ENCODE measurements around the gene NKPD1.

NKPD1 gene

GRCh38 chr19:45152504-45153338, 8.1 kb downstream of the NKPD1 start:
- Histone ChIP-seq H3K4me3 (ENCODE audit: extremely low read depth, insufficient read depth, low read length, poor library complexity, severe bottlenecking) (no peak overlapping the region), H3K4me1 (ENCODE audit: control insufficient read depth, insufficient read depth, low read length, poor library complexity, severe bottlenecking) (peaks cover 13% of the 10 kb centered on the region)

GRCh38 chr19:45151821-45152503, 8.8 kb downstream of the NKPD1 start:
- H3K4me3 ChIP-seq (ENCODE audit: extremely low read depth, insufficient read depth, low read length, poor library complexity, severe bottlenecking) = no peak overlapping the region
- no peaks in the 10 kb centered on the region for H3K9me3 ChIP-seq (ENCODE audit: control insufficient read depth, low read length)
- WGBS, 2 experiments (ENCODE audit: insufficient coverage in 2 of 2) = 74 to 78% methylated on average over 62 to 64 of the region's 64 CpGs
- H3K36me3 ChIP-seq (ENCODE audit: control insufficient read depth, insufficient read depth, low read length) = peaks cover 11% of the 10 kb centered on the region
- H3K4me1 ChIP-seq (ENCODE audit: control insufficient read depth, insufficient read depth, low read length, poor library complexity, severe bottlenecking) = peaks cover 13% of the 10 kb centered on the region
- H3K27ac ChIP-seq (ENCODE audit: low read depth, low read length, severe bottlenecking) = no peak overlapping the region

More at GRCh38 chr19:45152504-45153338, 8.1 kb downstream of the NKPD1 start:
- Histone ChIP-seq H3K36me3 (ENCODE audit: control insufficient read depth, insufficient read depth, low read length) (peaks cover 8% of the 10 kb centered on the region), H3K27ac (ENCODE audit: low read depth, low read length, severe bottlenecking) (no peak overlapping the region), H3K9me3 (ENCODE audit: control insufficient read depth, low read length) (no peaks in the 10 kb centered on the region)
- 56 to 61% methylated on average over 83 to 91 of the region's 91 CpGs for WGBS, 2 experiments (ENCODE audit: insufficient coverage in 2 of 2)

GRCh38 chr19:45151320-45151719, 9.5 kb downstream of the NKPD1 start:
- Histone ChIP-seq H3K36me3 (ENCODE audit: control insufficient read depth, insufficient read depth, low read length) (peaks cover 15% of the 10 kb centered on the region), H3K27ac (ENCODE audit: low read depth, low read length, severe bottlenecking) (no peak overlapping the region), H3K4me1 (ENCODE audit: control insufficient read depth, insufficient read depth, low read length, poor library complexity, severe bottlenecking) (peaks cover 13% of the 10 kb centered on the region), H3K9me3 (ENCODE audit: control insufficient read depth, low read length) (no peaks in the 10 kb centered on the region), H3K4me3 (ENCODE audit: extremely low read depth, insufficient read depth, low read length, poor library complexity, severe bottlenecking) (no peak overlapping the region)
- 93 to 94% methylated on average over 5 of the region's 7 CpGs for WGBS, 2 experiments (ENCODE audit: insufficient coverage in 2 of 2)

- WGBS, 2 experiments (ENCODE audit: insufficient coverage in 2 of 2) = 74 to 77% methylated on average over 2 to 3 of the region's 4 CpGs
- Histone ChIP-seq H3K9me3 (ENCODE audit: control insufficient read depth, low read length) (no peaks in the 10 kb centered on the region), H3K4me1 (ENCODE audit: control insufficient read depth, insufficient read depth, low read length, poor library complexity, severe bottlenecking) (peaks cover 13% of the 10 kb centered on the region), H3K27ac (ENCODE audit: low read depth, low read length, severe bottlenecking) (no peak overlapping the region), H3K36me3 (ENCODE audit: control insufficient read depth, insufficient read depth, low read length) (peaks cover 19% of the 10 kb centered on the region), H3K4me3 (ENCODE audit: extremely low read depth, insufficient read depth, low read length, poor library complexity, severe bottlenecking) (no peak overlapping the region)
Observed at GRCh38 chr19:45150751-45151281, 10.0 kb downstream of the NKPD1 start.

- 93 to 100% methylated on average over 3 of the region's 4 CpGs for WGBS, 2 experiments (ENCODE audit: insufficient coverage in 2 of 2)
- H3K4me3 ChIP-seq (ENCODE audit: extremely low read depth, insufficient read depth, low read length, poor library complexity, severe bottlenecking) = no peak overlapping the region
- H3K4me1 ChIP-seq (ENCODE audit: control insufficient read depth, insufficient read depth, low read length, poor library complexity, severe bottlenecking) = peaks cover 13% of the 10 kb centered on the region
- H3K9me3 ChIP-seq (ENCODE audit: control insufficient read depth, low read length) = no peaks in the 10 kb centered on the region
- peaks cover 19% of the 10 kb centered on the region for H3K36me3 ChIP-seq (ENCODE audit: control insufficient read depth, insufficient read depth, low read length)
- no peak overlapping the region for H3K27ac ChIP-seq (ENCODE audit: low read depth, low read length, severe bottlenecking)
Observed at GRCh38 chr19:45150180-45150579, 10.6 kb downstream of the NKPD1 start.

- H3K36me3 ChIP-seq (ENCODE audit: control insufficient read depth, insufficient read depth, low read length) = peaks cover 27% of the 10 kb centered on the region
- 94 to 98% methylated on average over 7 to 9 of the region's 9 CpGs for WGBS, 2 experiments (ENCODE audit: insufficient coverage in 2 of 2)
- H3K4me1 ChIP-seq (ENCODE audit: control insufficient read depth, insufficient read depth, low read length, poor library complexity, severe bottlenecking) = peaks cover 9% of the 10 kb centered on the region
- H3K4me3 ChIP-seq (ENCODE audit: extremely low read depth, insufficient read depth, low read length, poor library complexity, severe bottlenecking) = no peak overlapping the region
- no peak overlapping the region for H3K27ac ChIP-seq (ENCODE audit: low read depth, low read length, severe bottlenecking)
- no peaks in the 10 kb centered on the region for H3K9me3 ChIP-seq (ENCODE audit: control insufficient read depth, low read length)
Observed at GRCh38 chr19:45149129-45149528, 11.7 kb downstream of the NKPD1 start.

GRCh38 chr19:45147835-45148676, 12.7 kb downstream of the NKPD1 start:
- WGBS, 2 experiments (ENCODE audit: insufficient coverage in 2 of 2) = 85 to 88% methylated on average over 14 to 16 of the region's 18 CpGs
- Histone ChIP-seq H3K27ac (ENCODE audit: low read depth, low read length, severe bottlenecking) (no peak overlapping the region), H3K4me1 (ENCODE audit: control insufficient read depth, insufficient read depth, low read length, poor library complexity, severe bottlenecking) (peaks cover 2% of the 10 kb centered on the region), H3K9me3 (ENCODE audit: control insufficient read depth, low read length) (no peaks in the 10 kb centered on the region), H3K4me3 (ENCODE audit: extremely low read depth, insufficient read depth, low read length, poor library complexity, severe bottlenecking) (no peak overlapping the region), H3K36me3 (ENCODE audit: control insufficient read depth, insufficient read depth, low read length) (peaks cover 37% of the 10 kb centered on the region)

GRCh38 chr19:45146741-45147205, 14.0 kb downstream of the NKPD1 start:
- no peaks in the 10 kb centered on the region for H3K4me1 ChIP-seq (ENCODE audit: control insufficient read depth, insufficient read depth, low read length, poor library complexity, severe bottlenecking)
- no peak overlapping the region for H3K27ac ChIP-seq (ENCODE audit: low read depth, low read length, severe bottlenecking)
- no peak overlapping the region for H3K4me3 ChIP-seq (ENCODE audit: extremely low read depth, insufficient read depth, low read length, poor library complexity, severe bottlenecking)
- H3K36me3 ChIP-seq (ENCODE audit: control insufficient read depth, insufficient read depth, low read length) = peaks cover 43% of the 10 kb centered on the region
- 95 to 98% methylated on average over 10 to 16 of the region's 18 CpGs for WGBS, 2 experiments (ENCODE audit: insufficient coverage in 2 of 2)
- H3K9me3 ChIP-seq (ENCODE audit: control insufficient read depth, low read length) = no peaks in the 10 kb centered on the region

- peaks cover 43% of the 10 kb centered on the region for H3K36me3 ChIP-seq (ENCODE audit: control insufficient read depth, insufficient read depth, low read length)
- no peak overlapping the region for H3K27ac ChIP-seq (ENCODE audit: low read depth, low read length, severe bottlenecking)
- 89 to 92% methylated on average over 9 to 10 of the region's 13 CpGs for WGBS, 2 experiments (ENCODE audit: insufficient coverage in 2 of 2)
- no peaks in the 10 kb centered on the region for H3K4me1 ChIP-seq (ENCODE audit: control insufficient read depth, insufficient read depth, low read length, poor library complexity, severe bottlenecking)
- H3K4me3 ChIP-seq (ENCODE audit: extremely low read depth, insufficient read depth, low read length, poor library complexity, severe bottlenecking) = no peak overlapping the region
- H3K9me3 ChIP-seq (ENCODE audit: control insufficient read depth, low read length) = no peaks in the 10 kb centered on the region
Observed at GRCh38 chr19:45146251-45146650, 14.5 kb downstream of the NKPD1 start.

All from mesodermal cell (in vitro differentiated cells).